GM21619 (cell line): Measurements from ENCODE around the gene CATSPERB.
"Not testable (repeated sequence)": the region's sequence is repeated elsewhere in the genome, so short reads cannot be mapped to it uniquely, and the experiment has no call there.

Experiments
- ATAC-seq: cut with Tn5 transposase; IDR thresholded peaks from one replicate; pipeline ENCODE4 v1.9.1; 2021; ENCODE audit not compliant: unreplicated experiment

The CATSPERB gene

GRCh38 chr14:91585856-91586255 is 146.0 kb downstream of the CATSPERB start:
- ATAC-seq = no peak

DNA sequence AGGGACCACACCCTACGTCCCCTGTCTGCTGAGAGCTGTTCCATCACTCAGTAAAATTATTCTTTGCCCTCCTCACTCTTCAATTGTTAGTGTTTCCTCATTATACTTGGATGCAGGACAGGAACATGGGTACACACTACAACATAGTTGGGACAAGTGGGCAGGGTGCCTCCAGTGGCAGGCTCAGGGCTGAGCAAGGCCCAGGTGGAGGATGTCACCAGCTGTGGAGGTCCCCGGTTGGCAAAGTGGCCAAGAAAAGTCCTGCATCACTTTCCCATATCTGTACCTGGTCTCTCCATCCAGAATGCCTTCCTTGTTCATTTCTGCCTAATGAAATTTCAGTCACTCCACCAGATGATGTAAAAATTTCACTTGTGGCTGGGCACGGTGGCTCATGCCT is 149.1 kb downstream of the CATSPERB start:
- ATAC-seq = no peak

GRCh38 chr14:91580876-91581577 is 150.9 kb downstream of the CATSPERB start:
- no peak for ATAC-seq

- no peak for ATAC-seq
These were observed 154.2 kb downstream of the CATSPERB start for GRCh38 chr14:91577632-91578233.

DNA sequence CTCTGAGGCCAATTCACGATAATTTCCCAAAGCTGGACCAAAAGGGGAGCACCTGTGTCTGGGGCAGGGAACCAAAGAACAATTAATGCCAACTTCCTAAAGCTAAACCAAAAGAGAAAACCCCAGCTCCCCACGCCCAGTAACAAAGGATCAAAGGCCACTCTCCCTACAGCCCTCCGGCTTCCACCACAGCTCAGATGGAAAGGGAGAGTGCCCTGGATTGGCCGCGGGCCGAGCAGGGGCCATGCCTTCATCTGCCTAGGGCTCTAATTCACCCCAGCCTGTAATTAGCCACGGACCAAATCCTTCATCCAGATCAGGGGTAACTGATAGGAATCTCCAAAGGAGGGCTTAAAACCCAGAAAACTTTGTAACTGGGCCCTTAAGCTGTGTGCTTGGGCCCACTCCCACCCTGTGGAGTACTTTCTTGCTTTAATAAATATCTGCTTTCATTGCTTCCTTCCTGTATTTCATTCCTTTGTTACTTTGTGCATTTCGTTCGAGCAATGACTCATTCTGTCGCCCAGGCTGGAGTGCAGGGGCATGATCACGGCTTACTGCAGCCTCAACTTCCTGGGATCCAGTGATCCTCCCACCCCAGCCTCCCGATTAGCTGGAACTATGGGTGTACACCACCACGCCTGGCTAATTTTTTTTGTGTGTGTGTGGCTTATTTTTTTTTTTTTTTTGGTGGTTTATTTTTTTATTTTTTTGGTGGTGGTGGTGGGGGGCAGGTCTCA is 156.2 kb downstream of the CATSPERB start:
- ATAC-seq = no peak

DNA sequence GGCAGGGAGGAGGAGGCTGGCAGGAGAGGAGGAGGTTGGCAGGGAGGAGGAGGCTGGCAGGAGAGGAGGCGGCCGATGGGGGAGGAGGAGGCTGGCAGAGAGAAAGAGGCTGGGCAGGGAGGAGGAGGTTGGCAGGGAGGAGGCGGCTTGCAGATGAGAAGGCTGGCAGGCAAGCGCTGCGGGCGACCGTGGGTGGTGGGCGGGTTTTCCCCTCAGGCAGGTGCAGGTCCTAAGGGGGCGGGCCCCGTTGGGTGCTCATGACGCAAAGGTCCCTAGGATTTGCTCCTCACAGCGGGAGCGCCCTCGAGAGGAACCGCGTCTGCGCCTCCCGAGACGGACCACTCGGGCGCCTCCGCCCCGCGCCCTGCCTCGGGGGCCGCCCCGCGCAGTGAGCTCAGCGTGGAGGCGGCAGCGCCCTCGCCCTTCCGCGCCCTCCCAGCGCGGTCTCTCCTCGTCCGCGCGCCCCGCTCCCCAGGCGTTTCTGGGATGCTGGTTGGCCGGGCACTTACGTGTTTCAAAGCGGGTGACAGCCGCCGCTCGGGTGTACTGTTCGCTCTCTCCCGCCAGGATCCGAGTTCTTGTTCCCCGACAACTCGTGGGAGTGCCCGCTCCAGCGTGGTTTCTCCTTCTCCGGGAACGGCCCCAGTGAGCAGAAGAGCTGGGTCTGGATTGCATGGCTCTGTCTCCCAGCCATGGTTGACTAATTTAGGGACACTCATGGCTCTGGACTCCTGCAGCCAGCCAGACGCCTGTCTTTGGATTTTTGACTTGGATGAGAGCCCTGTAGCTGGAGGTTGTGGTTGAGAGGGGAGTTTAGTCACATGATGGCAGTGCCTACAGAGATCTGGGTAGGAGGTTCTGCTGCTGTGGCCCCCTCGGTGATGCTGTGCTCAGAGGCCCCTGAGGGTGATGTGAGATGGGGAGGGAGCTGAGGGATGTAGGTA is 157.7 kb downstream of the CATSPERB start:
- ATAC-seq = peak; percentile 47

DNA sequence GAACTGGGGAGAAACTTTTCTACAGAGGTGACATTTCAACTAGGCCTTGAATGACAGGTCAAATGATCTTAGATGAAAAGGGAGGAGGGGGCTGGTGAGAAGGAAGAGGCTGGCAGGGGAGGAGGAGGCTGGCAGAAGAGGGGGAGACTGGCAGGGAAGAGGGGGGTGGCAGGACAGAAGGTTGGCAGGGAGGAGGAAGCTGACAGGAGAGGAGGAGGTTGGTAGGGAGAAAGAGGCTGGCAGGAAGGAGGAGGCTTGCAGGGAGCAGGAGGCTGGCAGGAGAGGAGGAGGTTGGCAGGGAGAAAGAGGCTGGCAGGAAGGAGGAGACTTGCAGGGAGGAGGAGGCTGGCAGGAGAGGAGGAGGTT is 158.4 kb downstream of the CATSPERB start:
- ATAC-seq = no peak

DNA sequence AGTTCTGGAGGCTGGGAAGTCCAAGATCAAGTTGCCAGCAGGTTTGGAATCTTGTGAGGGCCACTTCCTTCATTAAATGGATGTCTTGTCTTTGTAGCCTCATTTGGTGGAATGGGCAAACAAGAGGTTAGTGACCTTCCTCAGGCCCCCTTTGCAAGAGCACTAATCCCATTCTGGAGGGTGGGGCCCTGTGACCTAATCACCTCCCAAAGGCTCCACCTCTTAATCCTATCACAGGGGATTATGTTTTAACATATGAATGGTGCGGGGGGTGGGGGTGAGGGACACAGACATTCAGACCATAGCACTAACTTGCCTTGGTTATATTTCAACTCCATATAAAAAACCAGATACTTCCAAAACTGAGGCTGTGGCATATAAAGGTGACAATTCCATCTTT is 161.9 kb downstream of the CATSPERB start:
- no peak for ATAC-seq

- ATAC-seq = no peak
These were observed 162.6 kb downstream of the CATSPERB start for GRCh38 chr14:91569301-91569700.

GRCh38 chr14:91568626-91569025 is 163.3 kb downstream of the CATSPERB start:
- ATAC-seq = no peak

GRCh38 chr14:91567827-91568226 is 164.1 kb downstream of the CATSPERB start:
- ATAC-seq = not testable (repeated sequence)

- ATAC-seq = no peak
These were observed 176.4 kb downstream of the CATSPERB start for GRCh38 chr14:91555531-91555930.

- ATAC-seq = no peak
These were observed 177.2 kb downstream of the CATSPERB start for GRCh38 chr14:91554535-91555332.

- ATAC-seq = no peak
These were observed 183.8 kb downstream of the CATSPERB start for GRCh38 chr14:91548108-91548507.

DNA sequence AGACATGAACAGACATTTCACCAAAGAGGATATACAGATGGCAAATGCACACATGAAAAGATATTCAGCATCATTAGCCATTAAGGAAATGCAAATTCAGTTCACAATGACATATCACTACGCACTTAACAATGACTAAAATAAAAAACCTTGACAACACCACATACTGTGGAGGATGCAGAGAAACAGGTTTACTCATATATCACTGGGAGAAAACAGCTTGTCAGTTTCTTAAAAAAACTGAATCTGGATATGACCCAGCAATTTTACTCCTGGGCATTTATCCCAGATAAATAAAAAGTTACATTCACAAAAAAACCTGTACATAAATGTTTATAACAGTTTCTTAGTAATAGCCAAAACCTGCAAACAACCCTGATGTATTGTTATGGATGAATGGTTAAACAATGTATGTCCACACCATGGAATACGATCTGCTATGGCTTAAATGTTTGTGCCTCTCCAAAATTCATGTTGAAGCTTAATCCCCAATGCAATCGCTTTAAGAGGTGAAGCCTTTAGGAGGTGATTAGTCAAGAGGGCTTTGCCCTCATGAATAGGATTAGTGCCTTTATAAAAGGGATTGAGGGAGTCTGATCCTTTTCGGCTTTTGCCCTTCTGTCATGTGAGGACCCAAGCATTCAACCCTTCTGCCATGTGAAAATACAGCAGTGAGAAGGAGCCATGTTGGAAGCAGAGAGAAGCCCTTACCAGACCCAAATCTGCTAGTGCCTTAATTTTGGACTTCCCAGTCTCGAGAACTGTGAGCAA is 185.8 kb downstream of the CATSPERB start:
- no peak for ATAC-seq

DNA sequence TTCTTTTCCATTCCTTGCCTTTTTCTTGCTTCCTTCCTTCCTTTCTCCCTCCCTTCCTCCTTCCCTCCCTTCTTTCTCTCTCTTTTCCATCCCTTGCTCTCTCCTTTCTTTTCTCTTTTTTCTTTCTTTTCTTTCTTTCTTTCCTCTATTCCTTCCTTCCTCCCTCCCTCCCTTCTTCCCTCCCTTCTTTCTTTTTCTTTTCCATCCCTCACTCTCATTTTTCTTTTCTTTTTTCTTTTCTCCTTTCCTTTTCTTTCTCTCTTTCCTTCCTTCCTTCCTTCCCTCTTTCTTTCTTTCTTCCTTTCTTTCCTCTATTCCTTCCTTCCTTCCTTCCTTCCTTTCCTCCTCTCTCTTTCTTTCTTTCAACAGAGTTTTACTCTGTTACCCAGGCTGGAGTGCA is 186.7 kb downstream of the CATSPERB start:
- ATAC-seq = no peak

GRCh38 chr14:91536327-91536726 is 195.6 kb downstream of the CATSPERB start:
- ATAC-seq = no peak

- not testable (repeated sequence) for ATAC-seq
These were observed 197.8 kb downstream of the CATSPERB start for GRCh38 chr14:91534059-91534458.

- no peak for ATAC-seq
These were observed 198.3 kb downstream of the CATSPERB start for GRCh38 chr14:91533623-91534022.
